GM12801 (cell line): ENCODE measurements around the gene AGO4.

Source experiments
- TF ChIP-seq, protein P1 (sequence below): IDR thresholded peaks from one replicate; pipeline ENCODE4 v1.5.1; 2011; ENCODE audit warnings: control low read depth; ENCODE audit not compliant: insufficient read length; ENCODE audit errors: extremely low read depth

AGO4 gene

DNA sequence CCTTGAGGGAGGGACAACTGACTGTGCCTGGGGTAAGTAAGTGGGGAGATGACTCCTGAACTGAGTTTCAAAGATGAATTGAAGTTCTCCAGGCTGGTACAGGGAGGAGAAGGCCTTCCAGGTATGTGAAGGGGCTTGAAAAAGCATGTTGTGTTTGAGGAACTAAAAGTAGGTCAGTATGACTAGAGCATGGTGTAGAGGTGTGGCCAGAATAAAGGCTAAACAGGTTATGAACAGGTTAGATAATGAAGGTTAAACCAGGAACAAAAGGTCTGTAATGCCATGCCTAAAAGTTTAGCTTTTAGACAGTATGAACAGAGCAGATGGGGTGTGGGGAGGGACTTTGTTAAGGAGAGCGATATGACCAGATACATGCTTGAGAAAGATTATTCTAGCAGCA, 30.7 kb upstream of the AGO4 start:
- TF ChIP-seq, protein P1, sequence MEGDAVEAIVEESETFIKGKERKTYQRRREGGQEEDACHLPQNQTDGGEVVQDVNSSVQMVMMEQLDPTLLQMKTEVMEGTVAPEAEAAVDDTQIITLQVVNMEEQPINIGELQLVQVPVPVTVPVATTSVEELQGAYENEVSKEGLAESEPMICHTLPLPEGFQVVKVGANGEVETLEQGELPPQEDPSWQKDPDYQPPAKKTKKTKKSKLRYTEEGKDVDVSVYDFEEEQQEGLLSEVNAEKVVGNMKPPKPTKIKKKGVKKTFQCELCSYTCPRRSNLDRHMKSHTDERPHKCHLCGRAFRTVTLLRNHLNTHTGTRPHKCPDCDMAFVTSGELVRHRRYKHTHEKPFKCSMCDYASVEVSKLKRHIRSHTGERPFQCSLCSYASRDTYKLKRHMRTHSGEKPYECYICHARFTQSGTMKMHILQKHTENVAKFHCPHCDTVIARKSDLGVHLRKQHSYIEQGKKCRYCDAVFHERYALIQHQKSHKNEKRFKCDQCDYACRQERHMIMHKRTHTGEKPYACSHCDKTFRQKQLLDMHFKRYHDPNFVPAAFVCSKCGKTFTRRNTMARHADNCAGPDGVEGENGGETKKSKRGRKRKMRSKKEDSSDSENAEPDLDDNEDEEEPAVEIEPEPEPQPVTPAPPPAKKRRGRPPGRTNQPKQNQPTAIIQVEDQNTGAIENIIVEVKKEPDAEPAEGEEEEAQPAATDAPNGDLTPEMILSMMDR, result no peak

DNA sequence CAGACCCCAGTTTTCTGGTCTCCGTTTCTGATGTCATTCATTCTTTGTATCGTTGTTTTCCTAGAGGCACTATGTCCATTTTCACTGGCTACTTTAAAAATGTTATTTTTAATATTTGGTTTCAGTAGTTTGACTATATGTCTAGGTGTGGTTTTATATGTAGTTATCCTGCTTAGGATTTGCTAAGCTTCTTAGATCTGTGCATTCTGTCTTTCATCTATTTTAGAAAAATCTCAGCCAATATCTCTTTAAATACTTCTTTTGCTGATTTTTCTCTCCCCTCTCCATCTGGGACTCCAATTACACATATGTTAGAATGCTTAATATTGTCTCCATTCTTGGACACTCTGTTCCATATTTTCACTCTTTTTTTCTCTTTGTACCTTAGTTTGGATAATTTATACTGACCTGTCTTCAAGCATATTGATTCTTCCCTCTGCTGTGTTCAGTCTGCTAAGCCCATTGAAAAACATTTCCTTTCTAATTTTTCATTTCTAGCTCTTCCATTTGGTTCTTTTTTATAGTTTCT, 24.7 kb upstream of the AGO4 start:
- TF ChIP-seq, protein P1, result no peak

DNA sequence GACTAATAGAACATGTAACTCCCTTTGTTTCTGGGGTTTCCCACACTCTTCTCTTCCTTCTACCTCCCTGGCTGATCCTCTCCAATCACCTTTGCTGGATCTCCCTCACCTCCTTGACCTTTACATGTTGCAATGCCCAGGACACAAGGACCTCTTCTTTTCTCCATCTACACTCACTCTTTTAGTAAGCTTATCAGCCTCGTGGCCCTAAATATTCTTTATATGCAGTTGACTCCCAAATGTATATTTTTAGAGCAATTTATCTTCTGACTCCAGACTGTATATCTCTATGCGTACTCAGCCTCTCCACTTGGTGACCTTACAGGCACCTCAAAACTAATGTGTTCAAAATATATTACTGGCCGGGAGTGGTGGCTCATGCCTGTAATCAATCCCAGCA, 19.7 kb upstream of the AGO4 start:
- TF ChIP-seq, protein P1, result no peak

DNA sequence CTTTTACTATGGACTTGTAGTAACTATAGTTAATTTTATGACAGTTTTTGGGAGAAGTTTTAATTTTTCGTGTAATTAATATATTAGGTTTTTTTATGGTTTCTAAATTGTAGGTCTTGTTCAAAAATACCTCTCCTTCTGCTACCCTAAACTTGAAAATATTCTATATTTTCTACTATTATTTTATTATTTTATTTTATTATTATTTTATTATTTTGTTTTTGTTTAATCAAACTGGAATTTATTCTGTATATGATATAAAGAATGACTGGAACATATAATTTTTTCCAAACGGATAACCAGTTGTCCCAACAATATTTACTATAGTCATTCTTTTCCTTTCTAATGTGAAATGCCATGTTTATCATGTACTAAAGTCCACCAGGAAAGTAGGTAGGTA, 17.1 kb upstream of the AGO4 start:
- TF ChIP-seq, protein P1, result no peak

DNA sequence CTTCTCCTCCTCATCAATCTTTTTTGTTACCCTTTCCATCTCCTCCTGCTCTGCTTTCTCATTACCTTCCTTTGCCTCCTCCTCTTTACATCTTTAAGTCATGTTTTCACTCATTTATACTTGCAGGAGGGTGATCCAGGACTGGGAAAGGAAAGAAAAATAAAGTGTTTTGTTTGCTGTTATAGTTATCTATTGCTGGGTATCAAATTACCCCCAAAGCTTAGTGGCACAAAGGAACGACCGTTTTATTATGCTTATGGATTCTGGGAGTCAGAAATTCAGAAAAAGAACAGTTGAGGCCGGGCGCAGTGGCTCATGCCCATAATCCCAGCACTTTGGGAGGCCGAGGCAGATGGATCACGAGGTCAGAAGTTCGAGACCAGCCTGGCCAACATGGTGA, 12.5 kb upstream of the AGO4 start:
- TF ChIP-seq, protein P1, result no peak

DNA sequence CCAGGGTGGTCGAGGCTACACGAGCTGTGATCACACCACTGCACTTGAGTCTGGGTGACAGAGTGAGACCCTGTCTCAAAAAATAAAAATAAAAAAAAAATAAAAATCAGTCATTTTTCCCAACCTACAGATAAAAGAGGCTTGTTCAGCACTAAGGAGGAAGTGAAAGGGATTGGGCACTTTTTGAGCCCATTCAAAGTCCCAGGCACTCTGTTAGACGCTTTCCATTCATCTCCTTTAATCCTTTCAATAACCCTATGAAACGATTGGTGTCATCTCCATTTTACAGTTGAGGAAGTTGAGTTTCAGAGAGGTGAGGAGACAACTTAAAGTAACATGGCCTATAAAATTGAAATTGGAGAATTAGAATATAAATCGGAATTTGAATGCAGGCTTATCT, 10.4 kb upstream of the AGO4 start:
- TF ChIP-seq, protein P1, result no peak

DNA sequence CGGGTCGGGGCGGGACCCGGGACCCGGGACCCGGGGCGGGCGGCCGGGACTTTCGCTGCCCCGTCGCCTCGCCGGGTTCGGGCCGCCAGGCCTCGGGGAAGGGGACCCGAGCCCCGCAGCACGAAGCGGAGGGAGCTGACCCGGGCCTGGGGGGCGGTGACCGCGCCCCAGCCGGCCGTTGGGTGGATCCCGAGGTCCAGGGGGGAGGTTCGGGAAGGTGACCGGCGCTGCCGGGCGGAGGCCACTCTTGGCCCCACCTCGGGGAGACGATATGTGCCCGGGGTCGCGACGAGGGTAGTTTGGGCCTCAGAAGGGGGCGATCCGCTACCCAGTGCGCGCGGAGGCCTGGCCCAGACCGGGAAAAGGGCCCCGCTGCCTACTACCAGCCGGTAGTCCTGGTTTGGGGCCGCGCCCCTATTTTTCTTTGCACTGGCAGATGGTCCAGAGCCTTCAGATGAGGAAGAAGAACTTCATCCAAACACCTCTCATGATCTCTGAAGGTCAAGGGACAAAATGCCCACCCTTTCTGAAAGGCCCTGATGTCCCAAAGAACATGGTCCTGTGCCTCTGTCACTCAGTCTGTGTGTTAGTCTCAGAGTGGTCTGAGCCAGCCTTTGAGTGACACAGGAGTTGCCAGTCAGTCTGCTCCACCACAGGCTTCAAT, 766 bp downstream of the AGO4 start:
- TF ChIP-seq, protein P1, result no peak
